NCI-H2227 treated with DMSO at 0.1 percent for 48 hours (cell line): Measurements from ENCODE around the gene MTCL1.
A peak's percentile ranks its signal among the peaks of the same experiment; 100 is the strongest.

ENCODE experiments used
- DNase-seq: peaks from one replicate; lab custom pipeline; 2025; lab: John Stamatoyannopoulos, UW

The MTCL1 gene

DNA sequence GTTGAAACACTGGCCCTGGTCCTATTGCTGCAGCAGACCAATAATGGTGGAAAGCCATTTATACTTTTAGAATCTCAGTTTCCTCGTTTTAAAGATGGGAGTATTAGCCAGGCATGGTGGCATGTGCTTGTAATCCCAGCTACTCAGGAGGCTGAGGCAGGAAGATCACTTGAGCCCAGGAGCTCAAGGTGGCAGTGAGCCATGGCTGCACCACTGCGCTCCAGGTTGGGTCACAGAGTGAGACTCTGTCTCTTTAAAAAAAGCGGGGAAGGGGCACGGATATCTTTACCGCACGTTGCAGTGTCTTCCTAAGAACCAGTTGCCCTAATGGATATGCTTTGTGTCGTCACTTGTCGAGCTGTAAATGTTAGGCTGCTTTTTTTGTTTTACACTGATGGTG lies 8.3 kb downstream of the MTCL1 start:
- DNase-seq, result peak; percentile 84

DNA sequence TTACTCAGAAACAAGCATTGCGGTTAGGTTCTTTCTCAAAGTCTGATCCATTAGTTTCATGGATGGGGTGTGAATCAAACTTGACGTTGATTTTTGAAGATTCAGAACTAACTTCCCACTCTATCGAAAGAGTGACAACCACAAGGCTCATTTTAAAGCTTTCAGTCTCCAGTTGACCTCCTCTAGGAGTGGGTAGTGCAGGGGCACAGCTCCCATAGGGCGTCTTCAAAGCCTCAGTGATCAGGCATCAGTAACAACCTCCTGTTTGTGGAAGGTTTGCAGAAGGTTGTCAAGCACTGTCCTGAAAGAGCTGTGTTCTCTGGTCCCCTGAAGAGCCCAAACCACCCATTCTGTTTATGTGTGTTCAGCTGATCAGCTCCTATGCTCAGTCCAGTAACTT lies 10.2 kb downstream of the MTCL1 start:
- no peak for DNase-seq

DNA sequence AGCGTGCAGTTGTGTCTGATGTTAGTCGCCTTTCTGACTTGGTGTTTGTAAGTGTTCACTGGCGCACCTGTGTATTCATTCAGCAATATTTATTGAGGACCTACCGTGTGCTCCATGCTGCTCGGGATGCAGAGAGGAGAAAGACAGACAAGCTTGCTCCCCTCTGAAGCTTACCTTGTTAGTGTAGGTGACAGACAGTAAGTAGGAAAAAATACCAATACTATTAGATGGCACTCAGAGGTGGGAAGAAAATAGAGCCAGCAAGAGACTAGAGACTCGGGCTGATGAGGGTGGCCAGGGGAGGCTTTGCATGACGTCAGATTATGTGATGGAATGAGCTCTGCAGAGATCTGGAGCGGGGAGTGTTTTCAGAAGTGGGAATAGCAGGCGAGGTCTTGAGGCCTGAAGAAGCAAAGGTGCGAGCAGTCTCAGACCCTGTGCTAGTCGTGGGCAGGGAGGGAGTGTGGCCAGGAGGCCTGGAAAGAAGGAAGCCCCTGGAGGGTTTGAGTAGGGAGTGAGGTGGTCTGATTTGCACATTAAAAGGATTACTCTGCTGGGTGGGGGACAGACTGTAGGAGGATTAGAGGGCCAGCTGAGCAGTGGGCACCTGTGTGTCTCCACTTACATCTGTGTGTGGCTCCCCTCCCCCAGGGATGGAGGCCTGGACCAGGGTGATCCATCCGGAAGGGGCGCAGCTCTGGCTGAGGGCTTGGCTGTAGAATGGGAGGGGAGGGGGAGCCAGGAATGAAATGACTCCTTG lies 11.8 kb downstream of the MTCL1 start:
- DNase-seq, result no peak

DNA sequence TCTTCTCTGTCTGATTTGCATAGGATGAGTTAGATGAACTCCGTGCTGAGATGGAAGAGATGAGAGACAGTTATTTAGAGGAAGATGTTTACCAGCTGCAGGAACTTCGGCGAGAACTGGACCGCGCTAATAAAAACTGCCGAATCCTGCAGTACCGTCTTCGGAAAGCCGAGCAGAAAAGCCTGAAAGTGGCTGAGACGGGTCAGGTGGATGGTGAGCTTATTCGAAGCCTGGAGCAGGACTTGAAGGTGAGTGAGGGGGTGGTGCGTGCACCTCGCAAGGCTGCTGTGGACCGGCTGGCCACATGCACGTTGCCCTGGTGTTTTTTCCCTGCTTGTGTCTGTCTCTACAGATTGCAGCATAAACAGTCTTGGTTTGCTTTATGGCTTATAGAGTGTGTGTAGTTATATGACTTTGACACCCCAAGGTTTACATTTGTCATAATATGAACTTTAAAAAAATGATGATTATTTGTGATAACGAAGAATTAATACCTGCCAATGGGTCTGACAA lies 13.1 kb downstream of the MTCL1 start:
- DNase-seq, result no peak

DNA sequence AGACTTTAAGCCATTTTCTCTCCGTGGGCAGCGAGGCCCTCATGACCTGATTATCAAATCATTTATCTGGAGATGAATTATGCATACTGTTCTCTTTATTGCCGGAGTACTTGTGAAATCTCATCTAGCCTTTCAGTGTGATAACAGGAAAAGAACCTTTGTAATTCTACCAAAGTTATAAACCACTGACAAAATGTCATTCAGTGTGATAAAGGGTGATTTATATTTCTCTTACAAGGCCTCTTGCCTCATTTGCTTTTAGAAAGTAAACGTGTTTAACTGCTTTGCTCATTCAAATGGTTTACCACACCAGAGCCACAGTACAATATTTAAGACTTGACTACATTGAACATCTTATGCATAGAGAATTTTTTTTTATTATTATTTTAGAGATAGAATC lies 13.8 kb downstream of the MTCL1 start:
- no peak for DNase-seq

DNA sequence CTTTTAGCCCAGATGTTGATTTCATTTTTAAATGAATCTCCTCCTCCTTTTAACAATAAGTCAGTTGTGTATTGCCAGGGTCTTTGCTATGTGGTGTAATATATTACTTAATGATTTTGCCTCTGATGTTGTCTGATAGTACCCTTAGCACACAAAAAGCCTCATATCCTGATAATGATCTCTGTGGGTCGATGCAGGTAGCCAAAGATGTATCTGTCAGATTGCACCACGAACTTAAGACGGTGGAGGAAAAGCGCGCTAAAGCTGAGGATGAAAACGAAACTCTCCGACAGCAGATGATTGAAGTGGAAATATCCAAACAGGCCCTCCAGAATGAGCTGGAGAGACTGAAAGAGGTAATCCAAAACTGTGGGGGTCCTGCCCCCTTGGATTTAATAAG lies 14.8 kb downstream of the MTCL1 start:
- no peak for DNase-seq

DNA sequence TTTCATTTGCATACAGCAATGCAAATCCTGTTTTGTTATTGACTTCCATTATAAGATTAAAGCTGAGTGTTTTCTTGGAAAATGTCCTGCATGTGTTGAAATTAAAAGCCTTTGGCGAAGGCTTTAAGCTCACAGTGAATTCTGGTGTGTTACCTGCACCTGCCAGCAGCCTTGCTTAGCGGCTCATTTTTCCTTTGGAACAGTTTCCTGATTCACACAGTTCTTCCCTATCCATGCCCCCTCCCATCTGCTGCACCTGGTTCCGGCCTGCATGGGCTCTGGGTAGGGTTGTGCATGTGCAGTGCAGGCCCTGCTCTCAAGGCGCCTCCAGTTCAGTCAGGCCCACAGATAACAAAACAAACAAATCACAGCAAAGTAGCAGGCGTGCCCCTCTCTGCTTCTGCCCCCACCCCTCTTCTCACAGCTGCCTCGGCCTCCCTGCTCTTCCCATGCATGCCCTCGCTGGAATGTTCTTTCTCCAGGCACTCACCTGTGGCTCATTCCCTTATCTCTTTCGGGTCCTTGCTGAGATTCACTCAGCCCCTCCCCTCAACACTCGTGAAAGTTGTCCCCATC lies 15.8 kb downstream of the MTCL1 start:
- DNase-seq, result no peak

DNA sequence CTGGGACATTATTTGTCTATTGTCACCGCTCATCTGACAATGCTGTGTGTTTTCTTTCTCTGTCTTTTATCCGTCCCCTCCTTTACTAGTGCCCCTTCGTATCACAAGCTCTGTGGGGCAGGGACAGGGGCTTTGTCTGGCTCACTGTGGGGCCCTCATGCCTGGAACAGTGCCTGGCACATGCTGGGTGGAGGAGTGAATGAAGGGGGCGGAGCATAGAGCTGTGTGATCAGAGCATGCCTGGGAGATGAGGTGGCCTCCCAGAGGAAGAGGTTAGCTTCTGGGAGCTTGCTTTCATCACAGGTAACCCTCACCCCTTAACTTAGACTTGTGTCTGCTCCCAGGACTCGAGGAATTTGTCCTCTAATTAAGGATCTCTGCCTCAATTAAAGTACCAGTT lies 16.4 kb downstream of the MTCL1 start:
- no peak for DNase-seq

DNA sequence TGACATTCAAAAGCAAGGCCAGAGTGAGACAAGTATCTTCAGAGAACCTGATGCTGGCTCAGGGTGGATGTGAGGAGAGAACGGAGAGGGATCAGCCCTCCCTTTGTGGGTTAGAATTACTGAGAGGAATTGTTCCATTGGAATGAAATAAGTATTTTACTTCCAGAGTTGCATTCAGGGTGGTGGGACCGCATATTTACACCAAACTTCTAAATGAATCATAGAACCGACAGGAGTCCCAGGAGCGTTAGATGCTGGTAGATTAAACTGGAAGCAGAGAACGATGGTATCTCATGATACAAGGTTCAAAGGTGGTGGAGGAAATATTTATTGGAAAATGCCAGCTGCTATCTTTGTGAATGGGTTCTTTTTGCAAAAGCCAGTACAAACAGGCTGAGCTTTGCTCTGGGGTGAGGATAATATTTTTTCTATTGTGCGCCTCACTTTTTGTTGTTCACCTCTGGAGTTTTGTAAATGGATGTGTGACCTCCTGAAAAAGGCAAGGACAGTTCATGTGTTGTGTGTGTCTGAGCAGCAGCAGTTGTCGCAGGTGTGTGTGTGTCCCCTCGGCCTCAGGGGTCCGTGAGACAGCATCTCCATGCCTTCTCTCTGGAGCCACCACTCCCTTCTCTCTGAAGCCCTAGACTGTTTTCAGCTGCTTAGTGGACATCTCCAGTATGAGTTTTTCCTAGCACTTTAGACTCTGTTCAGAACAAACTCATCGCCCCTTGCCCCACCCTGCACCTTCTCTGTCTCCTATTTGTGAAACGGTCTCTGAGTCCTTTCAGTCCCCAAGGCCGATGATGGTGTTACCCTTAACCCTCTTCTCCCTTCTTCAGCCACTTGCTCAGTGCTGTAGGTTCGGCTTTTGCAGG lies 17.8 kb downstream of the MTCL1 start:
- DNase-seq, result no peak

DNA sequence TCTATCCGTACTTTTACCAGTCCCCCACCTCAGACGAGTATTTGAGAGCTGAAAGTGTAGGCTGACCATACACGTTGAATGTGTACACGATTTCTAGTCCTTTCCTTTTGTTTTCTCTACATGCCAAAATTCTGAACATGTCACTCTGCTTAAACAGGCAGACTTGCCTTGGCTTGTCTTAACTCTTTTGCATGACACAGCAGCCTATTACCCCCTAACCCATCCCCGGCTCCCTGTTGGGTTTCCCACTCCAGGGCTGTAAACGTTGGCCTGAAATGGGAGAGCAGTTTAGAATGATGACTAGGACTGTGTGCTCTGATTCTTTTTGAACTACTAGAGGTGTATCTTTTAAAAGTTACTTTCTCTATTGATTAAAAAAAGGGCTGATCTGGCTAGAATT lies 19.1 kb downstream of the MTCL1 start:
- DNase-seq, result peak; percentile 24

DNA sequence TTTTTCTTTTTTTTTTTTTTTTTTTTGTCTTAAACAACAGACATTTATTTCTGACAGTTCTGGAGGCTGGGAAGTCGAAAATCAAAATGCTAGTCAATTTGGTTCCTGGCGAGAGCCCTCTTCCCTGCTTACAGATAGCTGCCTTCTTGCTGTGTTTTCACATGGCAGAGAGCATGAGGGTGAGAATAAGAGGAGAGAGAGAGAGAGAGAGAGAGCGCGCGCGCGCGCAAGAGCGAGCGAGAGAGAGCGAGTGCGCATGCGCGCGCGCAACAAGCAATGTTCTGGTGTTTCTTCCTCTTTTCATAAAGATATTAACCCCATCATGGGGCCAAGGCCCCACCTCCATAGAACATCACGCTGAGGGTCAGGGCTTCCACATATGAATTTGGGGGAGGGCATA lies 20.9 kb downstream of the MTCL1 start:
- no peak for DNase-seq

DNA sequence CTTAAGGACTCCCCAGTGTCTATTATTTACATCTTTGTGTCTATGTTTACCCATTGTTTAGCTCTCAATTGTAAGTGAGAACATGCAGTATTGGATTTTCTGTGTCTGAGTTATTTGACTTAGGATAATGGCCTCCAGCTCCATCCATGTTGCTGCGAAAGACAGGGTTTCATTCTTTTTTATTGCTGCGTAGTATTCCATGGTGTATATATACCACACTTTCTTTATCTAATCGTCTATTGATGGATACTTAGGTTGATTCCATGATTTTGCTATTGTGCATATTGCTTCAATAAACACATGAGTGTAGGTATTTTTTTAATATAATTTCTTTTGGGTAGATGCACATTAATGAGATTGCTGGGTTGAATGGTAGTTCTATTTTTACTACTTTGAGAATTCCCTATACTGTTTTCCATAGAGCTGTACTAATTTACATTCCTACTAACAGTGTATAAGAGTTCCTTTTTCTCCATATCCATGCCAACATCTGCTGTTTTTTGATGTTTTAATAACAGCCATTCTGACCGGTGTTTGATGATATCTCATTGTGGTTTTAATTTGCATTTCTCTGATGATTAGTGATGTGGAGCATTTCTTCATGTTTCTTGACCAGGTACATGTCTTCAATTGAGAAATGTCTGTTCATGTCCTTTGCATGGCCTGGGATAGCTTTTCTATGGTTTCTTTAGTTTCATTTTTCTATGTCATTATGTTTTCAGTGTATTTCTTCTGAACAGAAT lies 21.8 kb downstream of the MTCL1 start:
- no peak for DNase-seq

DNA sequence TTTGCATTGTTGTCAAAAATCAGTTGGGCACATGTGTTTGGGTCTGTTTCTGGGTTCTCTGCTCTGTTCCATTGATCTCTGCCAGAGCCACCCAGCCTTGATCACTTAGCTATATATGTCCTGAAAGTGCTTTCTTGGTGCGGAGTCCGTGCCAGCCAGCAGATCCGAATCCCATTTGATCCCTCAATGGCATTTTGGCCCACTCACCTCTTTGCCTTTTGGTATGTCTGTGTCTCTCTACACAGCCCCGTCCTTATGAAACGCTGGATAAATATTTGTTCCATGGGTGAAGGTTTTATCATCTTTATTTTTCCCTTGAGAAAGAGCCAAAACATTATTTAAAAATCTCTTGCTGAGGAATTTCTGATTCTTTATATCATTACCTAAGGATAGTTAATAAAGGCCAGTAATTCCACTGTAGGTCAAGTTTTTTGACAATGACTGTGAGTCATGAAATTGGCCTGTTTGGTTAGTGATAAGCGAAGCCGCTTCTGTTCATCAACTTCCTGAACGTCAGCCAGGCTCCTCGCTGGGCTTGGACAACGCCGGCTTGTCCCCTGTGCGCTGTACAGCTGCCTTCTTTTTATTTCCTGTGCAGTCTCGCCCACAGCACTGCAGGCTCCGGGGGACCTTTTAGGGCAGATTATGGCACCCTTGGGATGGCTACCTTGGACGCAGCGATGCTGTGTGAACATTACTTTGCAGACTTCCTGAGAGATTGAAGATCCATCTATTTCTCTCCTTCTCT lies 24.9 kb downstream of the MTCL1 start:
- DNase-seq, result no peak

DNA sequence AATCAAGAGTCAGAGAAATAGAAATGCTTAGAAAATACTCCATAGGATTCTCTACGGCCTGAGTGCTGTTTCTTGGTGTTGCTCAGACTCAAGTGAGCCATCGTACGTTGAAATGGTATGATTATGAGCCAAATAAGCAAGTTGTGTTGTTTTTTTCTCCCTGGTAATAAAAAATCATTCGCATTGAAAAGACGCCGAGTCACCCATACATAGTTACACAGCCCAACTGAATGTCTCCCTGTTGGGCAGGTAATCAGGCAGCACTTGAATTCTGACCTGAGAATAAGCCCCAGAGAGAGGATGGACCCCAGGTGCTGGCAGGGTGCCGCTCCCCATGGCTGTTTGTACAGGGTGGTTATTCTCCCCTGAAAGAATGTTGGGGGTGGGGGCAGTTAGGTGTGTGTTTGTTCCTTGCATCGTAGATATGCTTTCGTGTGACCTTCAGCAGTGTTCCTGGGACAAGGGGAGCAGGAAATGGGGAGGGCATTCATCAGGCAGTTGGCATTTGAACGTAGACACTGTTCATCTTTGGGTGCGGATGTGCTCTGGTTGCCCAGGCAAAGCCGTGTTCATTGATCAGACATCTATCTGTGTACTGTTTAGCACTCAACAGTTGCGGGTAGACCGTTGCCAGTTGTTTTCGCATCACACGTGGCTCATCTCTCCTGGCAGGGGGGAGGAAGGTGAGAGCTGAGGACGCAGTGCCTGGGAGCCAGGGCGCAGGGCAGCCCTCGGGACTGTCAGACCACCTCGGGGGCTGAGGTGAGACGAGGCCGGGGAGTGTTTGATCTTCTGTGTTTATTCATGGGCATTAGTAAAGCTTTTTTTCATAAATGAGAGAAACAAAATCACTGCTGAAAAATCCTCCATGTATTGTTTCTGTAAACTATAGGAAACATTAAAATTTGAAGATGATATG lies 27.3 kb downstream of the MTCL1 start:
- no peak for DNase-seq

DNA sequence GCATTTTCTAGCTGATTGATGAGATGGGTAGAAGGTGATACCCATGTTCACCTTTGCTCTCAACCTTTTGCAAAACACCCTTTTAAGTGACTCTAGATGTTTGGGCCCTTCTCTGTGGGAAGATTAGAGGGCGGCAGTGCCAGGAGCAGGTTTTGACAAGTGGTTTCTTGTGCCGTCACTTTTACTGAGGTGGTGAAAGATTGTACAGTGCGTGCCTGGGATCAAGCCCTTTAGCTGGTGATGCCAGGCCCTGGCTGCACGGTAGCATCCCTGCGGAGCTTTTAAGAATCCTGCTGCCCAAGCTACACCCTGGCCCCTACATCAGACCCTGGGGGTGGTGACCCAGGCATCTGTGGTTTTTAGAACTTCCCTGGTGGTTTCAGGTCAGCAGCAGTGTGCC lies 29.1 kb downstream of the MTCL1 start:
- DNase-seq, result no peak

DNA sequence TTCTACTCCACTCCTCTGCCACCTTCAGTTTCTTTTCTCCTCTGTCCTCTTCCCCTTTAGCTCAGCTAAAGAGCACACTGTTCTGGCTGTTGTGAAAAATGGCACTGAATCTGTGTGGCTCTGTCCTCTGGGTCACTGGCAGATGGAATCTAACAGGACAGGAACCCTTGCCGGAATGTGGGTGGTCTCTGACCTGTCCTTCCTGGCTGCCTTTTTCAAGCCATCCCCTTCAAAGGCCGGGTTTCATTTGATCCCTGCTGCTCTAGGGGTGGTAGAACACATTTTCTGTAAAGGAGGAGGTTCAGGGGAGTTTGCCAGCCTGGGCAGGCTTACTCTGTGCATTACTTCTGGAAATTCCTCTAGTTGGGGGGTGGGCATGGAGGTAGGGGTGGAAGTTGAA lies 29.9 kb downstream of the MTCL1 start:
- no peak for DNase-seq

DNA sequence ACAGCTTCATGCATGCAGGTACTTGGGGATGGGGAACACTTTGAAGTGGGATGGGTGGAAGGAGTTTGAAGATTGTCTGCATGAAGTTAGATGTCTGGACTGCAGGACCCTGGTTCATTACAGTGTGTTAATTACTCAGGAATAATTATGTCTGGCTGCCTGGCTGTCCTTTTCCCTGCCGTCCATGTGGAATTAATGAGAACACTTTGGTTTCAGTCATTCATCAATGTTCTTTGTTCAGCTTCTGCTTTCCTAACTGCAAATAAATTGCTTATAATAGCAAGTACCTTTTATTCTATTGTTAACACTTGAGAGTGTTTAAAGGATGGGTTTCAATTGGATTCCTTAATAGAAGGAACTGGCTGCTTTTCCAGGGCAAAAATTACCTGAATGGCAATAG lies 35.8 kb downstream of the MTCL1 start:
- DNase-seq, result no peak

DNA sequence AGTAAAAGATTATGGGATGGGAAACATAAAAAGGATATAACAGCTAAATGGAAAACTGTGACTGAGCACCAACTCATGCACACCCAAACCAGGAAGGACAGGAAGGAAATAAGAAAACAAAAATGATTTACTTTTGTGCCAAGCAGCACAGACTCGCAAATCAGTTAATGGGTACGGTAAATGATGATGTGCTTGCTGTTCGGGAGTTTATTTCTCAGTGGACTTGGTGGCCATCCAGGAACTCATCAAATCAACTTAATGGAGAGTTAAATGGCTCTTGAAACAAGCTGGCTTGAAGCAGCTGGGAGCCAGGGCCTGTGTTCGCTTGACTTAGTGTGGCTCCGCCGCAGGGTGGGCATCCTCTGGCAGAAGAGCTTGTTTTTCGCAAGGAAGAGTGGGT lies 36.2 kb downstream of the MTCL1 start:
- peak; percentile 17 for DNase-seq

DNA sequence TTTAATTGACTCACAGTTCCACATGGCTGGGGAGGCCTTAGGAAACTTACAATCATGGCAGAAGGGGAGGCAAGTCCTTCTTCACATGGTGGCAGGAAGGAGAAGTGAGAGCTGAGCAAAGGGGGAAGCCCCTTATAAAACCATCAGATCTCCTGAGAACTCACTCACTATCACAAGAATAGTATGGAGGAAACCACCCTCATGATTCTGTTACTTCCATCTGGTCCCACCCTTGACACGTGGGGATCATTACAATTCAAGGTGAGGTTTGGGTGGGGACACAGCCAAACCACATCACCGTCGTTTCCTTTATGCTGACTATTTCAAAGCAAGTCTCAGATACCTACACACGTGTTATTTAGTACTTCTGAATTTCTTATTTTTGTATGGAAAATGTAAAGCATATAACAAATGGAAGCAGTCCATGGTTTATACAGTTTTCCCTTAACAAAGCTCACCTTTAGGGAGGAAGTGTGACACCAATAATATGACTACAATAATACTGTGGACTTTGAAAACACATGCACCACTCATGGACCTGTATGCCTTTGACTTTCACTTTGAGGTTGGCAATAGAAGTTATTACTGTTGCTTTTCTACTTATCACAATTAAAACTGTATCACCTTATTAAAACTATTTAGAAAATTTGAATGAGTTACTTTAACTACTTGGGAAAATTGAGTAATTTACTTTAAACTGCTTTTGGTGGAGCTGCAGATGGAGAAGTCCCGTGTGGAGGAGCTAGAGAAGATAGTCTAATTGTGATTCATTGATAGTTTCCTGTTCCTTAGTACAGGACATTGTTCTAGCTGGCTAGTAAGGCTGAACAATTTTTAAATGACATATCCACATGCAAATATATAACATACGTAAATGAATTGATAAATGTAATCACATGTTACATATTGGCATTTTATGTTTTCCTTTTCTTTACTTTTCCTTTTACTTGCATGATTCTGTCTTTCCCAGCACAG lies 37.3 kb downstream of the MTCL1 start:
- no peak for DNase-seq
